ENCODE results near the gene UBL7.

DNA sequence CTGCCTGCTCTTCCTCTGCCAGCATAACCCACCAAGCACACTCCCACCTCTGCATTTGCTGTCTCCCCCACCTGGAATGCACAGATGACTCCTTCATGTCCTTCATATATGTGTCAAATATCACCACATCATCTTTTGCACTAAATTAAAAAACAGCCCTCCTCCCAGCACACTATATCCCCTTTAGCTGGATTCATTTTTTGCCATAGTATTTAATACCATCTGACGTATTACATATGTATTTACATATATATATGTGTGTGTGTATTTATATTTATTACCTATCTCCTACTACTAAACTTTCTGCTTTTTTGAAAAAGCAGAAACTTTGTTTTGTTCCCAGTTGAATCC is 29.4 kb upstream of the UBL7 start:
- no peak for TF ChIP-seq CTCF (conservative IDR thresholded peaks at IDR 0.05)
- TF ChIP-seq EZH2 (IDR thresholded peaks at IDR 0.05; ENCODE audit: low read depth) = no peak
